Gastroesophageal sphincter (tissue), 4 donors: ENCODE data around the gene CPHXL2. TPM values are rescaled to one million over a fixed set of nuclear protein-coding genes. Genes with fewer than 3 reads are reported as not detected.

Source experiments
- ATAC-seq: fragments of 150-250 bp; one replicate; pipeline ENCODE4 v1.9.1; 2016; ENCODE audit warnings: mild to moderate bottlenecking, moderate library complexity
- H3K27ac ChIP-seq, 4 donors: fragments of 200-600 bp; sonication (generic) in 3 of 4; 1 replicate in 3 of 4; 2 replicates in 1 of 4; pipeline ENCODE4 v1.5.1; 2016 to 2019
- H3K27me3 ChIP-seq: fragments of 200-600 bp; sonication (generic); one replicate; pipeline ENCODE4 v1.5.1; 2019
- H3K36me3 ChIP-seq, 2 donors: fragments of 200-600 bp; sonication (generic); one replicate each; pipeline ENCODE4 v1.5.1; 2019; ENCODE audit warnings: control low read depth in 1 of 2
- H3K4me1 ChIP-seq, 3 donors: fragments of 200-600 bp; sonication (generic); 1 replicate in 2 of 3; 2 replicates in 1 of 3; pipeline ENCODE4 v1.5.1; 2016 to 2019; ENCODE audit warnings: control low read depth in 2 of 3
- H3K4me3 ChIP-seq, 2 donors: fragments of 200-600 bp; sonication (generic); one replicate each; pipeline ENCODE4 v1.5.1; 2019; ENCODE audit warnings: mild to moderate bottlenecking in 1 of 2, moderate library complexity in 1 of 2
- H3K9me3 ChIP-seq, 3 donors: fragments of 200-600 bp; sonication (generic); one replicate each; pipeline ENCODE4 v1.5.1; 2017 to 2019; ENCODE audit warnings: control low read depth in 2 of 3
- CTCF ChIP-seq, 4 experiments: fragments of 200-600 bp in 2 of 4; fragments of 450-650 bp in 2 of 4; sonication (generic) in 1 of 4; IDR thresholded peaks; one replicate each; pipeline ENCODE4 v1.5.1; 2017 to 2019; ENCODE audit warnings: antibody characterized with exemption in 4 of 4, mild to moderate bottlenecking in 2 of 4, moderate library complexity in 2 of 4
- EP300 ChIP-seq: sonication (generic); formaldehyde crosslinking; IDR thresholded peaks from one replicate; pipeline ENCODE4 v1.6.1; 2017; ENCODE audit warnings: antibody characterized with exemption, mild to moderate bottlenecking
- POLR2A ChIP-seq, 2 donors: fragments of 450-650 bp; IDR thresholded peaks; one replicate each; pipeline ENCODE4 v1.6.1; 2017; ENCODE audit warnings: antibody characterized with exemption in 2 of 2, mild to moderate bottlenecking in 2 of 2, moderate library complexity in 1 of 2
- POLR2AphosphoS5 ChIP-seq: sonication (generic); formaldehyde crosslinking; IDR thresholded peaks from one replicate; pipeline ENCODE4 v1.6.1; 2017; ENCODE audit warnings: antibody characterized with exemption
- WGBS, 2 donors: methylation state at CpG; one replicate each; pipeline ENCODE4 v1.1.5; 2018; ENCODE audit warnings: low coverage in 1 of 2; 5-methylcytosine and 5-hydroxymethylcytosine counted together
- total RNA-seq, 4 donors: library from RNA; depleted of rRNA; stranded (reverse); fragments of >200 nt; gene quantifications; one replicate each; pipeline ENCODE4 v1.1.0, GENCODE V29; 2016

Gene CPHXL2
- total RNA-seq, 4 donors from 2014 or later, result not detected

- WGBS, 2 donors, result 84 to 88% methylated on average over 11 to 14 of the region's 14 CpGs
- Histone ChIP-seq H3K4me1 (no peaks in the 10 kb centered on the region), H3K27me3 (no peaks in the 10 kb centered on the region), H3K4me3 (no peak overlapping the region), H3K36me3 (no peaks in the 10 kb centered on the region), H3K9me3 (no peaks in the 10 kb centered on the region), H3K27ac (no peak overlapping the region)
- TF ChIP-seq CTCF (IDR thresholded peaks at IDR 0.05), result no peak
- TF ChIP-seq POLR2A (IDR thresholded peaks at IDR 0.05), result no peak
- no peak for TF ChIP-seq POLR2AphosphoS5
- TF ChIP-seq EP300, result no peak
- no peak for ATAC-seq
Measured at GRCh38 chr16:75682308-75682707, 5.5 kb upstream of the CPHXL2 start.

DNA sequence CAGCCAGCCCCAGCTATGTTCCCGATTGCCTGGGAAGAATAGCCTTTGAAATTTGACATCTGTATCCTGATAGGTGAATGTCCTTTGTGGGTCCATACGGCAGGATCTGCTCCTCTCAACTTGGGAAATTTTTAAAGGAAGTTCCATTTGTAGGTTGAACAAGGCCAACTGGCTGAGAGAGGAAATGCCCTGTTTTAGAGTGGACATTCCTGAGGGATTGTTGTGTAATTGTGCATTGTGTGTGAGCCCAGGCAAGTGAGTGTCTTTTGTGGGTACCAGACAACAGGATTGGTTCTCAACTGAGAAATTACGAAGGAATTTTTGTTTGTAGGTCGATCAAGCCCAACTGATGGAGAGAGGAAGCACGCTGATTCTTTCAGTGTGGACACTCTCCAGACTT lies 2.6 kb upstream of the CPHXL2 start:
- no peak for ATAC-seq
- no peaks in the 10 kb centered on the region for H3K27me3 ChIP-seq
- WGBS, 2 donors, result 73 to 100% methylated on average over 3 of the region's 5 CpGs

DNA sequence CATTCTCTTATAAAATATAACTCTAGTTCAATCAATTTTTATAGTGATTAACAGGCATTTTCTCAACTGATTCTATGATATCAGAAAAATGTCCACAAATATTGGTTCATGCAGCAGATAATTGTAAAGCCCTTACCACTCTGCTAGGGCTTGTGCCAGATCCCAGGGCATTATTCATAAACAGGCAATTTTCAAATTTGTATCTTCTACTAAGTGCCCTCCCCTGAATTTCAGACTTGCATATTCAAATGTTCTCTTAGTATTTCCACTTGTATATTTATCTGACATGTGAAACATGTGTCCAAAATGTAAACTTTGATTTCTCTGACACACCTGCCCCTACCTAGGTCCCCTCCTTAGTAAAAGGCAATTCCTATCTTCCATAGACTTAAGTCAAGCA lies 9.3 kb downstream of the CPHXL2 start:
- H3K36me3 ChIP-seq, result no peaks in the 10 kb centered on the region

More for the DNA sequence above, 2.6 kb upstream of the CPHXL2 start:
- Histone ChIP-seq H3K4me3 (no peak overlapping the region), H3K36me3 (no peaks in the 10 kb centered on the region), H3K27ac (no peak overlapping the region), H3K9me3 (no peaks in the 10 kb centered on the region), H3K4me1 (no peaks in the 10 kb centered on the region)
- TF ChIP-seq EP300, result no peak
- TF ChIP-seq CTCF (IDR thresholded peaks at IDR 0.05), result no peak
- TF ChIP-seq POLR2A (IDR thresholded peaks at IDR 0.05), result no peak
- no peak for TF ChIP-seq POLR2AphosphoS5

DNA sequence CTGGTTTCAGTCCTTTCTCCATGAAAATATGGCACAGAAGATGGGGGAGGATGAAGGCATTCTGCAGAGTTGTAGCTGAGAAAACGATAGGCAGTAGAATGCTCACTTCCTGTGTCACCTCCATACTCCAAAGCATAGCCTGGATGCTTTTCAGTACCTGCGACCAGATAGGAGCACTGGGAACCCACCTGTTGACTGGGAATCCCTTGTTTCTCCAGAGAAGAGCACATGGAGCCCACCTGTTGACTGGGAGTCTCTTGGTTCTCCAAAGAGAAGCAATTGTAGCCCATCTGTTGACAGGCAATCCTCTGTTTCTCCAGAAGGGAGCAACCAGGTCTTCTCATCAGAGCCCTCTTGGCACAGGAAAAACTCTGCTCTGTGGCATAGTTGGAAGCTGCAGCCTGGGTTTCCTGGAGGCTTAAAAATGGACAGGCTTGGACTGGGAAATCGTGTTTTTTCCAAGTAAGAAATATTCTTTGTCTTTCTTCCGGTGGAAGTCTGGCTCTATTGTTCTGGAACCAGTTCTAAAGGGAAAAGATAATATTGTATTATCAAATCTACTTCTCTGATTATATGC lies 16.0 kb downstream of the CPHXL2 start:
- Histone ChIP-seq H3K27me3 (no peaks in the 10 kb centered on the region), H3K4me3 (no peak overlapping the region), H3K36me3 (peaks cover 13 to 59% of the 10 kb centered on the region in 2 donors), H3K9me3 (no peaks in the 10 kb centered on the region), H3K27ac (no peak overlapping the region), H3K4me1 (peaks cover 0 to 3% (median 0%) of the 10 kb centered on the region in 3 donors)
- ATAC-seq, result no peak
- TF ChIP-seq EP300 (no peak), CTCF (IDR thresholded peaks at IDR 0.05) (no peak), POLR2A (IDR thresholded peaks at IDR 0.05) (no peak)
- WGBS, 2 donors, result 71 to 79% methylated on average over 2 to 3 of the region's 4 CpGs

More for the DNA sequence above, 9.3 kb downstream of the CPHXL2 start:
- ATAC-seq, result no peak
- no peak overlapping the region for H3K4me3 ChIP-seq
- no peaks in the 10 kb centered on the region for H3K9me3 ChIP-seq
- no peaks in the 10 kb centered on the region for H3K27me3 ChIP-seq
- no peaks in the 10 kb centered on the region for H3K4me1 ChIP-seq
- TF ChIP-seq EP300 (no peak), POLR2AphosphoS5 (no peak), CTCF (IDR thresholded peaks at IDR 0.05) (no peak), POLR2A (IDR thresholded peaks at IDR 0.05) (no peak)
- no peak overlapping the region for H3K27ac ChIP-seq

GRCh38 chr16:75660321-75660720 lies 16.5 kb downstream of the CPHXL2 start:
- 92% methylated on average over 2 of the region's 6 CpGs; no CpG with 5 or more reads in 1 of the 2 donors for WGBS, 2 donors
- H3K4me1 ChIP-seq, result peaks cover 0 to 3% (median 0%) of the 10 kb centered on the region in 3 donors
- ATAC-seq, result no peak
- H3K4me3 ChIP-seq, result no peak overlapping the region
- TF ChIP-seq EP300 (no peak), POLR2A (IDR thresholded peaks at IDR 0.05) (no peak), CTCF (IDR thresholded peaks at IDR 0.05) (no peak), POLR2AphosphoS5 (no peak)
- H3K9me3 ChIP-seq, result no peaks in the 10 kb centered on the region
- peaks cover 13 to 64% of the 10 kb centered on the region in 2 donors for H3K36me3 ChIP-seq
- no peak overlapping the region for H3K27ac ChIP-seq
- no peaks in the 10 kb centered on the region for H3K27me3 ChIP-seq
